Measurements from ENCODE around the gene TLR6. TPM values are rescaled to one million over a fixed set of nuclear protein-coding genes. Genes with fewer than 3 reads are reported as not detected.

Gene TLR6
- total and polyA plus RNA-seq, 12 donors: 0.14 to 3.7 (median 1.2) TPM

GRCh38 chr4:38822748-38823303 lies 33.8 kb downstream of the TLR6 start:
- WGBS, 2 donors: 77 to 82% methylated on average over 5 of the region's 5 CpGs
- intact Hi-C loops (cut with DNase I): no loop called here
- no peak for ATAC-seq
- H3K9me3 ChIP-seq: peaks cover 0 to 13% (median 0%) of the 10 kb centered on the region in 11 donors
- H3K36me3 ChIP-seq: peaks cover 0 to 4% (median 0%) of the 10 kb centered on the region in 9 donors
- H3K27ac ChIP-seq: no peak overlapping the region
- H3K4me3 ChIP-seq: no peak overlapping the region
- H3K4me1 ChIP-seq: peaks cover 0 to 25% (median 0%) of the 10 kb centered on the region in 9 donors
- no peak for DNase-seq
- H3K27me3 ChIP-seq: no peaks in the 10 kb centered on the region
- TF ChIP-seq, protein P1, sequence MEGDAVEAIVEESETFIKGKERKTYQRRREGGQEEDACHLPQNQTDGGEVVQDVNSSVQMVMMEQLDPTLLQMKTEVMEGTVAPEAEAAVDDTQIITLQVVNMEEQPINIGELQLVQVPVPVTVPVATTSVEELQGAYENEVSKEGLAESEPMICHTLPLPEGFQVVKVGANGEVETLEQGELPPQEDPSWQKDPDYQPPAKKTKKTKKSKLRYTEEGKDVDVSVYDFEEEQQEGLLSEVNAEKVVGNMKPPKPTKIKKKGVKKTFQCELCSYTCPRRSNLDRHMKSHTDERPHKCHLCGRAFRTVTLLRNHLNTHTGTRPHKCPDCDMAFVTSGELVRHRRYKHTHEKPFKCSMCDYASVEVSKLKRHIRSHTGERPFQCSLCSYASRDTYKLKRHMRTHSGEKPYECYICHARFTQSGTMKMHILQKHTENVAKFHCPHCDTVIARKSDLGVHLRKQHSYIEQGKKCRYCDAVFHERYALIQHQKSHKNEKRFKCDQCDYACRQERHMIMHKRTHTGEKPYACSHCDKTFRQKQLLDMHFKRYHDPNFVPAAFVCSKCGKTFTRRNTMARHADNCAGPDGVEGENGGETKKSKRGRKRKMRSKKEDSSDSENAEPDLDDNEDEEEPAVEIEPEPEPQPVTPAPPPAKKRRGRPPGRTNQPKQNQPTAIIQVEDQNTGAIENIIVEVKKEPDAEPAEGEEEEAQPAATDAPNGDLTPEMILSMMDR (IDR thresholded peaks at IDR 0.05): no peak

DNA sequence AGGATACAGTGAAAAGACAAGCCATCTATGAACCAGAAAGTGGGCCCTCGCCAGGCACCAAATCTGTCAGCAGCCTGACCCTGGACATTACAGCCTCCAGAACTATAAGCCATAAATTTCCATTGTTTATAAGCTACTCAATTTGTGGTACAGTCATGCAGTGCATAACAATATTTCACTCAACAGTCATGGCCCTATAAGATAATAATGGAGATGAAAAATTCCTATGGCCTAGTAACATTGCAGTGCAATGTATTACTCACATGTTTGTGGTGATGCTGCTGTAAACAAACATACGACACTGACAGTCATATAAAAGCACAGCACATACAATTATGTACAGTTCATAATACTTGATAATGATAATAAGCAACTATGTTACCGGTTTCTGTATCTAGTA lies 34.9 kb downstream of the TLR6 start:
- H3K27ac ChIP-seq: no peak overlapping the region
- no peak overlapping the region for H3K4me3 ChIP-seq
- no peaks in the 10 kb centered on the region for H3K27me3 ChIP-seq
- no peak for DNase-seq
- intact Hi-C loops (cut with DNase I): no loop called here
- peaks cover 0 to 13% (median 0%) of the 10 kb centered on the region in 11 donors for H3K9me3 ChIP-seq
- ATAC-seq: no peak
- 93 to 97% methylated on average over 3 of the region's 3 CpGs for WGBS, 2 donors
- H3K36me3 ChIP-seq: peaks cover 0 to 4% (median 0%) of the 10 kb centered on the region in 9 donors
- TF ChIP-seq, protein P1 (IDR thresholded peaks at IDR 0.05): no peak
- H3K4me1 ChIP-seq: peaks cover 0 to 29% (median 0%) of the 10 kb centered on the region in 9 donors

DNA sequence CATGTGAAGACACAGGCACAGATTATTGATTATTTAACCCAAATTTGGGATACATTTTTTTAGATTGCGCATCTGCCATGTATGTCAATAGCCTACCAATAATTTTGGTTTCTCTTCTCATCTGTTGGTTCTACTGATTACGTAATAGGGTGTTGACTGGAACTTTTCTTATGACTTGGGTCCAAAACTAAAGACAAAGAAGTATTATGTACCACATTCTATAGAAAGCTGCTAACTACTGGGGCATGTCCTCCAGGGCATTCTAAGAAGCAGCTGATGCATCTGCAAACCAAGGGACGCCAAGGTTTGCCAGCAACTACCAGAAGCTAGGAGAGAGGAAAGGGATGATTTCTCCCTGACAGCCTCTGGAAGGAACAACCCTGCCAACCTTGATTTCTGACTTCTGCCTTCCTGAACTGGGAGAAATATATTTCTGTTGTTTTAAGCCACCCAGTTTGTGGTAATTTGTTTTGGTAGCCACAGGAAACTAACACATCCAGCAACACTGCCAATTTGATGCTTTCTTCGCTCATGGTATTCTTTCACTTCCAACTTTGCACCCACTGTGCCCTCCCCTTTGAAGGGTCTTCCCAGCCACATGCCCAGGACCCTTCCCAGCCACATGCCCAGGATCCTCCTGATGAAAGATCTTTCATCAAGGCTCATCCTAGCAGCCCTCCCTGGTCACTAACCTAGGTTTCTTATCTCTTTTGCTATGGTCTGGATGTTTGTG lies 36.1 kb downstream of the TLR6 start:
- ATAC-seq (no peak), DNase-seq (no peak)
- Histone ChIP-seq H3K36me3 (peaks cover 0 to 4% (median 0%) of the 10 kb centered on the region in 9 donors), H3K4me3 (no peak overlapping the region), H3K27ac (no peak overlapping the region), H3K27me3 (no peaks in the 10 kb centered on the region), H3K4me1 (peaks cover 0 to 39% (median 0%) of the 10 kb centered on the region in 9 donors), H3K9me3 (peaks cover 0 to 15% (median 0%) of the 10 kb centered on the region in 11 donors)
- TF ChIP-seq, protein P1 (IDR thresholded peaks at IDR 0.05): no peak
- intact Hi-C loops (cut with DNase I): no loop called here
- 84 to 89% methylated on average over 4 of the region's 4 CpGs for WGBS, 2 donors

DNA sequence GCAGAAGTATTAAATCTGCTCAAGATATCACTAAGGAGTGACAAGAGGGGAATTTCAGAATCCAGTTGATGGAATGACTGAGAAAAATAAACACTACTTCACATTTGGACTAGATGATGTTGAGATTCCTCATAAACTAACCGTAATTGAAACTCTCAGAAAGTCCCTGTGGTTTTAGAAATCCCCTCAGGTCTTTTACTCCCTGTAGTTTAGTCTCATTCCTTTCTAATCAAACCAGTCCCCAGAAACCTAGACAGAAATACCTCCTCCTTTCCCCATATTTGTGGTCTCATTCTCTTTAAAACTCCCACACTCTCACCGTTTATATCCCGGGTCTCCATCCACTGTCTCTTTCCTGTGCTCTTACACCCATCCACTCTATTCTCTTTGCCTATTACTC lies 37.0 kb downstream of the TLR6 start:
- H3K4me3 ChIP-seq: no peak overlapping the region
- no peak overlapping the region for H3K27ac ChIP-seq
- H3K27me3 ChIP-seq: peaks cover 0 to 1% (median 0%) of the 10 kb centered on the region in 7 donors
- 76% methylated on average over 3 of the region's 3 CpGs for WGBS, 2 donors
- DNase-seq: no peak
- H3K4me1 ChIP-seq: peaks cover 0 to 48% (median 0%) of the 10 kb centered on the region in 9 donors
- ATAC-seq: no peak
- H3K36me3 ChIP-seq: peaks cover 0 to 4% (median 0%) of the 10 kb centered on the region in 9 donors
- intact Hi-C loops (cut with DNase I): loop anchor here in 1 of 10 donors (1.0 kb wide), 1 partner anchor 43 kb away; no protein-coding TSS in a partner anchor
- H3K9me3 ChIP-seq: peaks cover 0 to 22% (median 0%) of the 10 kb centered on the region in 11 donors
- TF ChIP-seq, protein P1 (IDR thresholded peaks at IDR 0.05): no peak
